GM06990 (cell line): ENCODE measurements around the gene PTPRT.

Experiments
- DNase-seq: peaks from one replicate; pipeline ENCODE4 v3.0.0-alpha.2; 2011; ENCODE audit not compliant: insufficient read length; ENCODE audit errors: extremely low read depth
- H3K27me3 ChIP-seq: replicated peaks from 2 replicates; pipeline ENCODE4 v1.6.0; 2011; ENCODE audit warnings: low read length; ENCODE audit not compliant: control insufficient read depth, insufficient read depth
- H3K36me3 ChIP-seq: 2 replicates; pipeline ENCODE4 v1.5.1; 2011; ENCODE audit warnings: low read length; ENCODE audit not compliant: control insufficient read depth, insufficient read depth
- H3K4me3 ChIP-seq: replicated peaks from 2 replicates; pipeline ENCODE4 v1.5.1; 2011; ENCODE audit warnings: low read depth, mild to moderate bottlenecking, control low read depth, low read length
- CTCF ChIP-seq: IDR thresholded peaks from 2 replicates; pipeline ENCODE4 v1.5.1; 2011; ENCODE audit warnings: low read length, control low read depth, mild to moderate bottlenecking, inconsistent platforms; ENCODE audit not compliant: insufficient read depth, poor library complexity, severe bottlenecking

Gene PTPRT

DNA sequence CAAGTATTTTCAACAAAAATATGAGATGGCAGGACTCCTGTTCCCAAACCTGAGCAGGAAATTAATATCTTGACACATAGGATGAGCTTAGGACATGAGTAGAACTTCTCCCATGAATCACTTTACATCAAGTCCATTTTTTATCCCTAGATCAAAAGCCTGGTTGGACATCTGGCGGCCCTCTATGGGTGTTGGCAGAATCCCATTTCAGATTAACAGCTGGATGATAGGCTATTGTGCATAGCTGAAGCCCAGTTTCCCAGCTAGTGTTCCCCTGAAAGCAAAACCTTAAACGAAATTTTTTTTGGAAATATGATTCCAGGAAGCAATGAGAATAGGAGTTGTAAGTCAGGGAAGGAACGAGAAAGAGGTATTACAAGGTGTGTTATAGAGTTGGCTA, 1122.1 kb downstream of the PTPRT start:
- H3K27me3 ChIP-seq: no peaks in the 10 kb centered on the region
- DNase-seq: no peak
- H3K36me3 ChIP-seq: no peaks in the 10 kb centered on the region
- no peak for TF ChIP-seq CTCF
- no peak overlapping the region for H3K4me3 ChIP-seq

DNA sequence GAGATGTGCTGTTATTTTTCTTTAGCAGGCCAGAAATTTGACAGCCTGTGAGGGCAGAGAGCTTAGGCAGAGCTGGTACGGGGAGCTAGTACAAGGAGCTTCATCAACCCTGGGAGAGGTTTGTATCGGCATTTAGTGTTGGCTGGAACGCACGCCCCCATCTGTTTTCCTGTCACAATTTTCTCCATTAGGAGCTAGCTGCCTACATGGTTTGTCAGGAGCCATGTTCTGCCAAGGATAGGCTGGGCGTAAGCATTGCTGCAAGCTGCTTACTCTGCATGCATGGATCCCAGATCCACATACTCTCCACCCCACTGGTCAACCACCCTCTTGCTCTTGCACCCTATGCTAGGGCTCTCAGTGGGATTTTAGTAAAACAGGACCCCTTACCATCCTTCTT, 1122.5 kb downstream of the PTPRT start:
- DNase-seq: no peak
- no peak for TF ChIP-seq CTCF
- Histone ChIP-seq H3K27me3 (no peaks in the 10 kb centered on the region), H3K36me3 (no peaks in the 10 kb centered on the region), H3K4me3 (no peak overlapping the region)

DNA sequence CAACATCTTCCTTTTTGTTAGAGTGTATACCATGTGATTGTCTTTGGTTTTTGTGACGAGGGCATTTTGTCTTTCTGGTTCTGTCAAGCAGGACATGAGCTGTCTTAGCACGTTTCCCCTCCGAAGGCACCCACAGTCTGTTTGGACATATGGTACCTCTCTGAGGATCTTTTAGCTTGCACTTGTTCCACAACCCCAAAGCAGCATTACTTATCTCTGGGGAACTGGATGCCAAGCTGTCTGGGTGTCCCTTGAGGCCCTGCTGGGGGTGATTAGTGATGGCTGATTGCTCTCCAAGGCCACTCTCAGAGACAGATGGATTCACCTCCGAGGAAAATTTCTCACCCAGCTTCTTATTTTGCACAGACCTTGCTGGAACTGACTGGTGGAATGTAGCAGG, 1126.6 kb downstream of the PTPRT start:
- DNase-seq: no peak
- no peak for TF ChIP-seq CTCF
- no peaks in the 10 kb centered on the region for H3K36me3 ChIP-seq
- H3K27me3 ChIP-seq: no peaks in the 10 kb centered on the region
- no peak overlapping the region for H3K4me3 ChIP-seq

- no peak for DNase-seq
These were observed 1136.4 kb downstream of the PTPRT start for GRCh38 chr20:42053350-42053749.

GRCh38 chr20:42051921-42052320, 1137.8 kb downstream of the PTPRT start:
- Histone ChIP-seq H3K4me3 (no peak overlapping the region), H3K27me3 (no peaks in the 10 kb centered on the region), H3K36me3 (no peaks in the 10 kb centered on the region)
- DNase-seq: no peak
- no peak for TF ChIP-seq CTCF

More at GRCh38 chr20:42053350-42053749, 1136.4 kb downstream of the PTPRT start:
- H3K36me3 ChIP-seq: no peaks in the 10 kb centered on the region
- H3K27me3 ChIP-seq: no peaks in the 10 kb centered on the region
- no peak for TF ChIP-seq CTCF
- H3K4me3 ChIP-seq: no peak overlapping the region

DNA sequence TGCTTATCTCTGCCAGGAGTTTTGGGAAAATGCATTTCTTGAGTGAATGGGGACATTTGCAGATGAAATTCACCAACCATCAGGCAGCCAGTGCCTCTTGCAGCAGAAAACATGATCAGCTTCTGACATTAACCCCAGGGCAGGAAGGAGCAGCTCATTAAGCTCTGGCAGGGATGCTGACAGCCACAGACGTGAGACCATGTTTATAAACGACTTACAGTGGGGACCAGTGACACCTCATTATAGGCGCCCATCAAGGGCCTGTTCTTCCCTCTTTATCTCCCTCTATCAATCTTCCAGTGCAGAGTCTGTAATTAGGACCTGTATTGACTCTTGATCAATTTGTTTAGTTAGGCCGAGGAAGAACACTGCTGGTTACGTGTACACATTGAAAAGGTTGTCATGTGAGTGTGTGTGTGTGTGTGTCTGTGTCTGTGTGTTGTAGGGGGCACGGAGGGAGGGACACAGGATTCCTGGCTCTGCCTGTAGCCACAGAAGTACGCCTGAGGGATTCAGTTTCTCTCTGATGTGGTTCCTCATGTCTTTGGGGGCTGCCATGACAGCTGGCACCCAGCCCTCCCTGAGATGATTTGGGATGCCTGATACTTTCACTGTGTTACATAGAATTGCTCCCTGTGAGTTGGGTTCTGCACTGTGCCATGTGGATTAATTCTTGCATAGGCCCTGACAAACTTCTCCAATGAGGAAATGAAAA, 1143.2 kb downstream of the PTPRT start:
- no peak overlapping the region for H3K4me3 ChIP-seq
- no peaks in the 10 kb centered on the region; the same call in 1 of the 2 replicates for H3K27me3 ChIP-seq
- no peak for TF ChIP-seq CTCF
- DNase-seq: no peak
- no peaks in the 10 kb centered on the region for H3K36me3 ChIP-seq
